Right ventricle myocardium superior (tissue), 1 donor: ENCODE results near the gene GABRG3. TPM values are rescaled to one million over a fixed set of nuclear protein-coding genes. Genes with fewer than 3 reads are reported as not detected.
"Not testable (repeated sequence)": the region's sequence is repeated elsewhere in the genome, so short reads cannot be mapped to it uniquely, and the experiment has no call there.

Experiments
- ATAC-seq: fragments of 200-7000 bp; cut with Tn5 transposase; one replicate; pipeline ENCODE4 v1.9.1; 2020; ENCODE audit warnings: mild to moderate bottlenecking; ENCODE audit not compliant: poor library complexity
- DNase-seq: peaks from one replicate; pipeline ENCODE4 v3.0.0-alpha.2; 2020
- intact Hi-C: fragments of 100-400 bp; cut with DNase I; formaldehyde crosslinking; loops from one replicate; pipeline ENCODE4 v1.11.2; 2022
- total RNA-seq: library from RNA; stranded (reverse); fragmentation: NEBNext Ultra II Directional; extraction: Animal tissue kit (Norgen Biotek cat#: 25700); gene quantifications from one replicate; pipeline ENCODE4 v1.2.1, GENCODE V29; 2021
- donor health status: DM: no; HTN: yes; CAD: no; lungs with severe emphysema.

GABRG3 gene
- total RNA-seq, 1 donor from 2014 or later, result not detected

GRCh38 chr15:27127815-27128570 lies 157.0 kb downstream of the GABRG3 start:
- DNase-seq (no peak), ATAC-seq (no peak)
- intact Hi-C loops, result no loop called here

DNA sequence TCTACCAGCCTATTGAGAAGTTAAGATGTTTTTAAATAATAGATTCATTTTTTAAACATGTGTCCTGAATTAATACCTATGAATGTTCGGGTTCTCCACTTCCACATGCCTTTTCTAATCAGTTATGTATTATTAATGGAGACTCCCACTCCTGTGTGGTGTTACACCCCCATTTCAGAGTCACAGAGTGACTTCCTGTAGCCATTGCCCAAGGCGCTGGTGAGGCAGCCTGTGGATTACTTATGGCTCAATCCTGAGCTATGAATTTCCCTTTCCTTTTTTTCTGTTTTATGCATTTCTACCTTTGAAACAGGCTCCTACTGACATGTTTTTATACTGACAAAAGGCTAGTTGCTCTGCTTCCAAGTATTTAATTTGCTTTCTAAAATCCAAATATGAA lies 162.3 kb downstream of the GABRG3 start:
- DNase-seq (no peak), ATAC-seq (no peak)
- intact Hi-C loops, result no loop called here

- ATAC-seq (no peak), DNase-seq (no peak)
- intact Hi-C loops, result no loop called here
Measured at GRCh38 chr15:27134481-27134880, 163.5 kb downstream of the GABRG3 start.

DNA sequence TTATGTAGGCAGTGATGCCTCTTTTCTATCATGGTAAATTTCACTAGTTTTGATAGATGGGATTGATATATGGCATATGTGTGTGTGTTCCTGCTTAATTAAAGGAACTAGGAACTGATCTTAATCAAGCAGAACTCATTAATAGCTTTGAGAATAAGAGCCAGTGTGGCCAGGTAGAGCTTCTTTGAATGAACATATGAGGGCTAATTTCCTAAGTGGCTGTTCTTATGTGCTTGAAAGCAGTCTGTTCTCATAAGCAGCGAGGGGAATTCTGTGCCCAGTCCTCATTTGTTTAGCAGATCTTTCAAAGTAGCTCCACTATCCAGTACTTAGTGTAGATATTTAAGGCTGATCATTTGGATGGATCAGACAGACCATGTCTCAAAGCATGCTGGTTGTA lies 164.2 kb downstream of the GABRG3 start:
- DNase-seq (no peak), ATAC-seq (no peak)
- intact Hi-C loops, result no loop called here

DNA sequence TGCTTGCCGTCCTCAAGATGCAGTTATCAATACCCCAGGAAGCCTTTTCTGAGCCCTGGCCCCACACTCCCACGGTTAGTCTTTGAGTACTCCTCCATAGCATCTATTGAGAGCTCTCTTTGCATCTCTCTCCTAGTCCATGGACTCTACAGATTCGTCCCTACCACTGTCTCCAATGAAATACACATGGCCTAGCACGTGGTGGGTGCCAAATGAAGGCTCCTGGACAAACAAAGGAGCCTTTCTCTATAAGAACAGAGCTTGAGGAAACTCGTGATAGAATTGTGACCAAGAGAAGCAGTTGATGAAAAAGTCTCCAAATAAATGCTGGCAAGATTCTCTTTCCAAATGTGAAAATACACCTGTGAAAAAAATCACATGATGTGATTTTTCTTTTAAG lies 166.1 kb downstream of the GABRG3 start:
- ATAC-seq (no peak), DNase-seq (no peak)
- intact Hi-C loops, result no loop called here

- ATAC-seq (no peak), DNase-seq (no peak)
- intact Hi-C loops, result no loop called here
Measured at GRCh38 chr15:27165590-27165989, 194.6 kb downstream of the GABRG3 start.

- no peak for ATAC-seq
- no peak for DNase-seq
- intact Hi-C loops, result no loop called here
Measured at GRCh38 chr15:27166917-27167316, 195.9 kb downstream of the GABRG3 start.

GRCh38 chr15:27167738-27168137 lies 196.8 kb downstream of the GABRG3 start:
- DNase-seq, result no peak
- ATAC-seq, result no peak
- intact Hi-C loops, result no loop called here

DNA sequence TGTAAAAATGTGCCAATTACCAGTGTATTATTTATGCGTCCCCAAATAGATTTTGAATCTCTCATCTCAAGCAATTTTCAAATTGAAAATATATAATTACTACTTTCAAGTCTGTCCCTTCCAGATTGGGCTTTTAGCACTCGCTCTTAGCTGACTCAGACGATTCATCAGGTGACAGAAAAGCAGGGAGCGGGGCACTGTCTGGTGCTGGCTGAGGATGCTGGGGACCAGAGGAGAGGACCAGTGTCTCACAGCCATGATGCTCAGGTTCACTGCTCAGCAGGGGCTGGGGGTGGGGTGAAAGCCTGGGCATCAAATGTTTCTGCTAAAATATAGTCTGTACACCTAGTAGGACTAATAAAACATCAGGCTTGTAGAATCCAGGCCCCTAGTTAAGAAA lies 199.9 kb downstream of the GABRG3 start:
- intact Hi-C loops, result no loop called here
- no peak for DNase-seq
- ATAC-seq, result no peak

DNA sequence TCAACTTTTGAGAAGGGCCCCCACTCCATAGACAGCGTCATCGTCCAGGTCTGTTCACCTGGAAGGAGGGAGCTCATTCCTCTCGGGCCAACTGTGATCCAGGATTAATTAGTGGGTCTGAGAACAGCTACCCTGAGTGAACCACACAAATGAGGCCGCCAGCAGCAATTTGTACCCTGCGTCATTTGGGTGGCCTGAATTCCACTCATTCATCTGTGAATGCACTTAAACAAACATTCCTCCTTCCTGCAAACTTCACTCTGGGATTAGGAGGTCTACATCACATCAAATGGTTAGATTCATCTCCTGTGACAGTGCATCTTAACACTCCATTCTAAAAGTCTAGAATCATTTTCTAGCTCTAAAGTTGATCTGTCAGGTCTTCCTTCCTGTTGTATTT lies 201.8 kb downstream of the GABRG3 start:
- ATAC-seq (no peak), DNase-seq (no peak)
- intact Hi-C loops, result no loop called here

DNA sequence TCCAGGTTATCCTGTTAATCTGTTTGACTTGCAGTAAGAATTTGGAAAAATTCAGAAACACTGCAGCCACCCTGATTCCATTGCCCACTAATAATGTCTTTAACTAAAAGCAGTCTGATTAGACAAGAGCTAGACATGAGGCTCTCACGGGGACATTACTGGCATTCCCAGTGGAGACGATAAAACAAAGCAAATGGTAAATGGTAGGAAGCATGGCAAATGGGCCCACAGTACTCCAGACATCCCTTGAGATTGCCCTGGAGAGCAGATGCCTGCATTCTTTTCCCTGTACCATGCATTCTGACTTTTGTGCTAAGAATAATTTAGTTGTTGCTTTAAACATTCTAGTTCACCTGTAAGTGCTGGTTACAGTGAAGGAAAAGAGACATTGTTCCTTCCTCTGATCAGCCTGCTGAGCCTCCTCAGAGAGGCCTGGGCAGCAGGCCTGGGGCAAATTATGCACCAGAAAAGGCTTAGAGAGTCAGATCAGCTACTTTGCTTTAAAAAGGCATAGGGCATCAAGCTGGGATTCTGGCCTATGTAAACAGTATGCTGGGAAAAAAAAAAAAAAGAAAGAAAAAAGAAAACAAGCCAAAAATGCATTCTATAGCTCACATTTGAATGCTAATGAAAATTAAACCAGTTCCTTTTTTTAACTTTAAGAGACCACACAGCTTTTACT lies 204.6 kb downstream of the GABRG3 start:
- ATAC-seq, result no peak
- intact Hi-C loops, result no loop called here
- no peak for DNase-seq

GRCh38 chr15:27176785-27177406 lies 205.9 kb downstream of the GABRG3 start:
- ATAC-seq, result no peak
- intact Hi-C loops, result no loop called here
- DNase-seq, result no peak

DNA sequence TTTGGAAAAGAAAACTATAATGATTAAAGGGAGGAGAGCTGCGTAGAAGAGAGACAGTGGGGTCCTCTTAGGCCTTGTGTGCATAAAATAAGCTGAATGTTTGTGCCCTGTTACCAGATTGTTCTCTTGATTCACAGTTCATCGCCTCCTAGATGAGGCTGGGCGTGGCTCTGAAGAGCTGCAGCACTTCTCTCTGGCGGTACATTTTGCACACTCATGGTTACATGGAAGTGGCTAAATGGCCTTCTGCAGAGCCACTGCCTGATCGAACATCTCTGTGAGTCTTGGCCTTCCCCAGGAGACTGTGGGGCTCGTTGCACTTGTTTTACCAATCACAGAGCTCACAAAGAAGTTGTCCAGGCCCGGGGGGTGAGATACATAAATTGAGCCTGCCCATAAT lies 208.8 kb downstream of the GABRG3 start:
- DNase-seq (no peak), ATAC-seq (no peak)
- intact Hi-C loops, result no loop called here

DNA sequence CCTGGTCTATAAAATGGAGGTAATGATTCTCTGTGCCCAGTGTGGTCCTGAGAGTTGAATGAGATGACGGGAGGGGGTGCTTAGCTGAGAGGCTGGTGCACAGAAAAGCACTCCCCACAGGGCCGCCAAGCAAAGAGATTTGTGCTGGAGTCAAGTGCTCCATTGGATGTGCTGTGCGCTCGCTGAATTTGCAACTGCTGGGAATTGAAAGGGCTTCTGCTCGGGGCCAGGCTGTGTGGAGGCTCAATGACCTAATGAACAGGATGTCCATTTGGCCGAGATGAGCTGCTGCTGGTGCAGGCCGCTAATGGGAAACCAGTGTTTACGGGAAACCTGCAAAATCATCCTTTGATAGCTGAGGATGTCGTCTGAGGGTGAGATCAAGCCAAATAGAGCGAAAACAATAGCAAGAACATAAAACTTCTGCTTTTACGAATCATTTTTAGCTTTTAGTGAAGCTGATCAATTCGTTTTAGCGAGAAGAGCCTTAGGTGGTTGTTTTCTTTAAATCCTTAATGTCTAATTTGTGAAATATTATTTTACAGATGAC lies 211.7 kb downstream of the GABRG3 start:
- ATAC-seq (no peak), DNase-seq (no peak)
- intact Hi-C loops, result no loop called here

DNA sequence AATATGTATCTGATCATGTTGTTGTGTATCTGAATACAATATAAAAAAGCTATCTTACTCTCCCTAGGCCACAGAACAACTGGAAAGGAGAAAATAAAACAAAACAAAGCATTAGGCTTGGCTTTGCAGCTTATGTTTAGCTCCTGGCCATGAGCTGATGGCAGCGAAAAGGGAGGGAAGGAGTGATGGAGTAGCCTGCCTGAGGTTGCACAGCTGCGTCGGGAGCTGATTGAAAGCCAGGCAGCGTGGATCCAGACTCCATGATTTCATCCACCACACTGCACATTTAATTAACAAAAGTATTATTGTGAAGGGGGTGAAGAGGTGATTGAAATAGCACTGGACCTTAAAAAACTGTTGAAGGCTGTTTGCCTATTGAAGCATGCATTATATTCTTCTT lies 212.2 kb downstream of the GABRG3 start:
- intact Hi-C loops, result no loop called here
- DNase-seq, result no peak
- no peak for ATAC-seq

DNA sequence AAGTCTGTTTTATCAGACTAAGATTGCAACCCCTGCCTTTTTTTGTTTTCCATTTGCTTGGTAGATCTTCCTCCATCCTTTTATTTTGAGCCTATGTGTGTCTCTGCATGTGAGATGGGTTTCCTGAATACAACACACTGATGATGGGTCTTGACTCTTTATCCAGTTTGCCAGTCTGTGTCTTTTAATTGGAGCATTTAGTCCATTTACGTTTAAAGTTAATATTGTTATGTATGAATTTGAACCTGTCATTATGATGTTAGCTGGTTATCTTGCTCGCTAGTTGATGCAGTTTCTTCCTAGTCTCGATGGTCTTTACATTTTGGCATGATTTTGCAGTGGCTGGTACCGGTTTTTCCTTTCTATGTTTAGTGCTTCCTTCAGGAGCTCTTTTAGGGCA lies 220.5 kb downstream of the GABRG3 start:
- intact Hi-C loops, DNase-seq, ATAC-seq: not testable (repeated sequence)

GRCh38 chr15:27196691-27197090 lies 225.7 kb downstream of the GABRG3 start:
- DNase-seq (no peak), ATAC-seq (no peak)
- intact Hi-C loops, result no loop called here

DNA sequence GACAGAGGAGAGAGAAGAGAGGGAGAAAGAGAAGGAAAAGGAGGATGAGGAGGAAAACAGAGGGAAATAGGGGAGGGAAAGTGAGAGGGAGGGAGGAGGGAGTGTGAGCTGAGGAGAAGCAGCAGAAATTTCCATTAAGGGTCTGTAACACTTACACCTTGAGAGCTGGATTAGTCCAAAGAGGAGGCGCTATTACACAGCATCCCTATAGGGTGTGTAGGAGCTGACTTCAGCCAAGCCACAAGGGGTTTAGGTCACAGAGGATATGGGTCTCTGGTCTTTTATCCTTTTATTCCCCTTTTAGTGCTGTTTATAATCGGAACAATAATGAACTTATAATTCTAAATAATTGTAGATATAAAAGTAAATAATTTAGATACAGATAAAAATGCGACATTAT lies 230.4 kb downstream of the GABRG3 start:
- no peak for ATAC-seq
- intact Hi-C loops, result no loop called here
- no peak for DNase-seq

DNA sequence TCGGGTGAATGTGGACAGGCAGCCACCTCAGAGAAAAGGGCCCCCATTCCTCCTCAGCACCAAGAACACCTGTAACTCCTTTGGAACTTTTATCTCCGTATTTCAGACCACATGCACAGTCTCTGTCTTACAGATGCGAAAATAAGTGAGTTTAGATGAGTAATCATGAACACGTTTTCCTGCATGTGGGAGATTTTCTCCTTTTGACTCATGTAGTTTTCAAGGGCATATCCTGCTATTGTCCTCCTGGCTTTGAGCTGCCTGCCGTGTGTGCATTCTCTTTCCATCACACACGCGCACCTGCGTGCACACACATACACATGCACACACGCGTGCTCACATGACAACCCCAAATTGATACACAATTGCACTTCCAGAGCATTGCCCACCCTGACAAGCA lies 239.2 kb downstream of the GABRG3 start:
- DNase-seq (no peak), ATAC-seq (no peak)
- intact Hi-C loops, result no loop called here

DNA sequence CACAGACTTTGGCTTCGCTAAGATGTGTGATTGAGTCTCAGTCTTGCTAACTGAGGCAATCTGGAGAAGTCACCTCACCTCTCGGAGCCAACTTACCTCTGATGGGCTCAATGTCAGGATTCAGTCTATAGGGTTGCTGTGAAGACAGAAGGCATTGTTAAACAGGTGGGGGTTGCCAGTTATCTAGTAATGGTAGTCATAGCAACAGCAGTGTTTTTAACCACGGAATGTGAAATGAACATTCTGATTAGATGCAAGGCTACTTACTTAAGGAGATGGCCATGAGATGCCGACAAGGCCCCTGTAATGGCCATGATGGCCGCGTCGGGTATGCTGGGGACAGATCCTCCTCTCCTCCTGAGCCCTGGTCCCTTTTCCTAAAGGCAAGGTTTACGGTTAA lies 243.1 kb downstream of the GABRG3 start:
- ATAC-seq, result no peak
- no peak for DNase-seq
- intact Hi-C loops, result no loop called here
